GM12873 (cell line): ENCODE results near the gene CUX1.

Experiments
- TF ChIP-seq, protein P1 (sequence below): IDR thresholded peaks from 2 replicates; pipeline ENCODE4 v1.5.1; 2012; ENCODE audit warnings: low read depth, mild to moderate bottlenecking, moderate library complexity, low read length, control low read depth; ENCODE audit not compliant: insufficient read depth; ENCODE audit errors: missing control alignments

Gene CUX1

DNA sequence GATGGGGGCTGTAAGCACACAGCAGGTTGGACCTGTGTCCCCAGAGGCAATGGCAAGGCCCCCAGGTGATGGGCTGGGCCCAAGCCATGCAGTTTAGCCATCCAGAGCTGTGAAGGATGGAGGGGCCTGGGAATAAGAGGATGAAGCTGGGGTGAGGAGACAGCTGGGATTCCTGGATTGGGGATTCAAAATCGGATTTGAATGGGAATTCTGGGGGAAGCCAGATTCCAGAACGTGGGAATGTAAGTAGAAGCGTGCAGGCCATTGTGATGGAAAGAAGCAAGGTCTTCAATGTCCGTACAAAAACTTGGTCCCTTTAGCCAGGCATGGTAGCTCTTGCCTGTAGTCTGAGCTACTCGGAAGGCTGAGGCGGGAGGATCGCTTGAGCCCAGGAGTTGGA, 479.1 kb downstream of the CUX1 start:
- TF ChIP-seq, protein P1, sequence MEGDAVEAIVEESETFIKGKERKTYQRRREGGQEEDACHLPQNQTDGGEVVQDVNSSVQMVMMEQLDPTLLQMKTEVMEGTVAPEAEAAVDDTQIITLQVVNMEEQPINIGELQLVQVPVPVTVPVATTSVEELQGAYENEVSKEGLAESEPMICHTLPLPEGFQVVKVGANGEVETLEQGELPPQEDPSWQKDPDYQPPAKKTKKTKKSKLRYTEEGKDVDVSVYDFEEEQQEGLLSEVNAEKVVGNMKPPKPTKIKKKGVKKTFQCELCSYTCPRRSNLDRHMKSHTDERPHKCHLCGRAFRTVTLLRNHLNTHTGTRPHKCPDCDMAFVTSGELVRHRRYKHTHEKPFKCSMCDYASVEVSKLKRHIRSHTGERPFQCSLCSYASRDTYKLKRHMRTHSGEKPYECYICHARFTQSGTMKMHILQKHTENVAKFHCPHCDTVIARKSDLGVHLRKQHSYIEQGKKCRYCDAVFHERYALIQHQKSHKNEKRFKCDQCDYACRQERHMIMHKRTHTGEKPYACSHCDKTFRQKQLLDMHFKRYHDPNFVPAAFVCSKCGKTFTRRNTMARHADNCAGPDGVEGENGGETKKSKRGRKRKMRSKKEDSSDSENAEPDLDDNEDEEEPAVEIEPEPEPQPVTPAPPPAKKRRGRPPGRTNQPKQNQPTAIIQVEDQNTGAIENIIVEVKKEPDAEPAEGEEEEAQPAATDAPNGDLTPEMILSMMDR, result no peak

DNA sequence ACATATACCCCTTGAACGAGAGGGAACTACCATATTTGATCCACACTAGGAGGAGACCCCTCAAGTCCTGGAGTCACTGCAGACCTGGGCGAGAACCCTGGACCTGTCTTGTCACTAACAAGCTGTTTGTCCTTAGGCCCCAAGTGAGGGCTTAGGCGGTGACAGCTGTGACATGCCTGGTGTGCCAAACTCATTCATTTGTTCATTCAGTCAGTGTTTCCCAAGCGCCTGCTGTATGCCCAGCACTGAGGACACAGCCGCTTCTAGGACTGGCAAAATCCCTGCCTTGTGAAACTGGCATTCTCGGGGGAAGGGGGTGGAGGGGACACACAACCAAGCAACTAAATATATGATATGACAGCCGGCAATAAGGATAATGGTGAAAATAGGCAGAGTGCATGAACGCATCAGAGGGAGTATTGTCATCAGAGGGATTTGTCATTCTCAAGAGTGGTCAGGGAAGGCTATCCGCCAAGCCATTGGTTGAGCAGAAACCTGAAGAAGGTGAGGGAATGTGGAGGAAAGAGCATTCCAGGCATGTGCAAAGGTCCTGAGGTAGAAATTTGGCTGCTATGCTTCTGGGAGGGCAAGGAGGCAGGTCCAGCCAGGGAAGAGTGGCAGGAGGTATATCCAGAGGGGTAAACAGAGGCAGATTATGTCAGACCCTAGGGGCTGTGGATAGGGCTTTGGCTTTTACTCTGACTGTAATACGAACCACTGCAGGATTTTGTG, 480.2 kb downstream of the CUX1 start:
- TF ChIP-seq, protein P1, result no peak

DNA sequence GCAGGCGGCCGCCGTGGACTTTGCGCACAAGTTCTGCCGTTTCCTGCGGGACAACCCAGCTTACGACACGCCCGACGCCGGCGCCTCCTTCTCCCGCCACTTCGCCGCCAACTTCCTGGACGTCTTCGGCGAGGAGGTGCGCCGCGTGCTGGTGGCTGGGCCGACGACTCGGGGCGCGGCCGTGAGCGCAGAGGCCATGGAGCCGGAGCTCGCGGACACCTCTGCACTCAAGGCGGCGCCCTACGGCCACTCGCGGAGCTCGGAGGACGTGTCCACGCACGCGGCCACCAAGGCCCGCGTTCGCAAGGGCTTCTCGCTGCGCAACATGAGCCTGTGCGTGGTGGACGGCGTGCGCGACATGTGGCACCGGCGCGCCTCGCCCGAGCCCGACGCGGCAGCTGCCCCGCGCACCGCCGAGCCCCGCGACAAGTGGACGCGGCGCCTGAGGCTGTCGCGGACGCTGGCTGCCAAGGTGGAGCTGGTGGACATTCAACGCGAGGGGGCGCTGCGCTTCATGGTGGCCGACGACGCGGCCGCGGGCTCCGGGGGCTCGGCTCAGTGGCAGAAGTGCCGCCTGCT, 483.3 kb downstream of the CUX1 start:
- TF ChIP-seq, protein P1, result no peak

DNA sequence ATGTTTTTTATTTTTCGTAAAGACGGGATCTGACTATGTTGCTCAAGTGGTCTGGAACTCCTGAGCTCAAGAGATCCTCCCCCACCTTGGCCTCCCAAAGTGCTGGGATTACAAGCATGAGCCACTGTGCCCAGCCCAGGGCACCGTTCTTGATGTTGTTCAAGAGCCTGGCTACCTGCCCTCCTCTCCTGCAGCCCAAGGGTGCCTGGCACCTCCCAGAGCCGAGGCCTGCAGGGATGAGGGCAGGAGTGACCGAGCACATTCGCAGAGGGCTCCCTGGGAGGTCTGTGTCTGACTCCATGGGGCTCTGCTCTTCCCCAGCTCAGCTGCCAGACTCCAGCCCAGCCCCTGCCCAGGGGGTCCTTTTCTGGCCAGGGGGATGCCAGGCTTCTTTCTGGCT, 484.6 kb downstream of the CUX1 start:
- TF ChIP-seq, protein P1, result no peak

DNA sequence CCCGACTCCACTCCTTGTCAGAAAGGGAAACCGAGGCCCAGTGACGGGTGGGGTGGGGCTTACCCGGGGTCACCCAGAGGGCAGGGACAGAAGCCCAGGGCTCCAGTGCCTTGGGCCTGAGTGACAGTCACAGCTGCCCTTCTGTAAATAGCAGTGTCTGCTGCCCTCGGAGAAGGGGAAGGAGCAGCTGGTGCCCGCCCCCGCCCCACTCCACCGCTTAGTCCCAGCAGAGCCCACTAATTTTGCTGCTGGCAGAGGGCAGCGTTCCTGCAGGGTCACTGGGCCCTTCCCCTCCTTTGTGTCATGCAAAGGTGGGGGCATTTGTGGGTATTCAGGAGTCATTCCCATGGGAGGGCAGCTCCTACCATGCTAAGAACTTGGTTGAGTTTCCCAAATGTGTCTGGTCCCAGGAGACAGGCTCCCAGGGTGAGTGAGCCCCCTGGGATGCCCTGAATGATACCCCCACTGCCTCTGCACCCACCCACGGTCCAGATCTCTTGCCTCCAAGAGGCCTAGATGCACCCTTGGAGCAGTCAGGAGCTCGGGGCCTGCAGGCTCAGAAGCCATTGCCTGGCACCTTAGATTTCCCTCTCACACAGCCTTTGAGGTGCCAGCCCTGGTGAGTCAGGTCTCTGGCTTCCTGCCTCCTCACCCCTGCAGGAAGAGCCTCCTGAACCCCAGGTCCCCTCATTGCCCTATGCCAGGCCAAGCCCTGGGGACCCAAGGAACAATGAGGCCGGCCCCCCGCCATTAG, 486.4 kb downstream of the CUX1 start:
- TF ChIP-seq, protein P1, result no peak

DNA sequence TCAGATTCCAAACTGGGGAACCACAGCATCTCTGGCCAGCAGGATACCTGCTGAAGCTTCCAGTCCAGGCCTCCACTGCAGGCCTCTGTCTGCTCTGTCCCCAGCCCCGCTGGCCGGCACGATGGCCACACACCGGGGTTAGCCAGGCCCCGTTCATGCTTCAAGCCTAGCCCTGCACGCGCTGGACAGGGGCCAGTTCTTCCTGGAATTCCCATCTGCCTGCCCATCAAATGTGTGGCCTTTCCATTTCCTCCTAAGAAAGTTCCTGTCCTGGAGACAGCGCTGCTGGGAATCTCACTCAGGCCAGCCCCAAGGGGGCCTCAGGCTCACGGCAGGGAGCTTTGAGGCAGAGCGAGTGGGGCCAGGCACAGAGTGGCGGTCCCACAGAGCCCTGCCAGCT, 487.2 kb downstream of the CUX1 start:
- TF ChIP-seq, protein P1, result no peak
